Esophagus muscularis mucosa (tissue), 4 donors: ENCODE results near the gene PDCL2. TPM values are rescaled to one million over a fixed set of nuclear protein-coding genes. Genes with fewer than 3 reads are reported as not detected.

Source experiments
- DNase-seq: peaks from one replicate; pipeline ENCODE4 v3.0.0-alpha.2; 2017; ENCODE audit errors: extremely low spot score
- H3K27ac ChIP-seq, 4 donors: fragments of 200-600 bp; sonication (generic); replicated peaks in 1 of 4; 1 replicate in 3 of 4; 2 replicates in 1 of 4; pipeline ENCODE4 v1.5.1; 2016 to 2019; ENCODE audit warnings: mild to moderate bottlenecking in 1 of 4
- H3K27me3 ChIP-seq, 4 donors: fragments of 200-600 bp; sonication (generic); one replicate each; pipeline versions ENCODE4 v1.5.1 to v1.6.0; 2016 to 2019
- H3K36me3 ChIP-seq, 4 donors: fragments of 200-600 bp; sonication (generic); one replicate each; pipeline ENCODE4 v1.5.1; 2016 to 2019
- H3K4me1 ChIP-seq, 4 donors: fragments of 200-600 bp; sonication (generic); one replicate each; pipeline ENCODE4 v1.5.1; 2016 to 2019
- H3K4me3 ChIP-seq, 4 donors: fragments of 200-600 bp; sonication (generic); 1 replicate in 2 of 4; 2 replicates in 2 of 4; pipeline ENCODE4 v1.5.1; 2016 to 2019; ENCODE audit warnings: mild to moderate bottlenecking in 4 of 4, moderate library complexity in 1 of 4
- H3K9me3 ChIP-seq, 4 donors: fragments of 200-600 bp; sonication (generic); 1 replicate in 3 of 4; 2 replicates in 1 of 4; pipeline ENCODE4 v1.5.1; 2016 to 2019
- EP300 ChIP-seq: sonication (generic); formaldehyde crosslinking; IDR thresholded peaks from one replicate; pipeline ENCODE4 v1.6.1; 2017; ENCODE audit warnings: antibody characterized with exemption
- POLR2A ChIP-seq: fragments of 450-650 bp; IDR thresholded peaks from one replicate; pipeline ENCODE4 v1.6.1; 2017; ENCODE audit warnings: antibody characterized with exemption, moderate library complexity, mild to moderate bottlenecking, low read depth
- POLR2AphosphoS5 ChIP-seq, 2 donors: sonication (generic); formaldehyde crosslinking; IDR thresholded peaks; one replicate each; pipeline ENCODE4 v1.6.1; 2017; ENCODE audit warnings: antibody characterized with exemption in 2 of 2
- WGBS: methylation state at CpG from one replicate; pipeline ENCODE4 v1.1.5; 2018; 5-methylcytosine and 5-hydroxymethylcytosine counted together
- intact Hi-C: fragments of 100-400 bp; cut with DNase I; formaldehyde crosslinking; loops from one replicate; pipeline ENCODE4 v1.15.1; 2023
- total RNA-seq, 4 donors: library from RNA; depleted of rRNA; stranded (reverse); fragments of >200 nt; gene quantifications; one replicate each; pipeline versions ENCODE4 v1.1.0 to v1.2.1, GENCODE V29; 2016
- TF ChIP-seq, protein P1 (sequence below), 3 experiments: fragments of 200-600 bp in 2 of 3; fragments of 450-650 bp in 1 of 3; sonication (generic) in 2 of 3; IDR thresholded peaks; one replicate each; pipeline ENCODE4 v1.5.1; 2017 to 2019; ENCODE audit warnings: antibody characterized with exemption in 3 of 3, mild to moderate bottlenecking in 2 of 3, moderate library complexity in 1 of 3

PDCL2 gene
- total RNA-seq, 4 donors from 2014 or later, result not detected

DNA sequence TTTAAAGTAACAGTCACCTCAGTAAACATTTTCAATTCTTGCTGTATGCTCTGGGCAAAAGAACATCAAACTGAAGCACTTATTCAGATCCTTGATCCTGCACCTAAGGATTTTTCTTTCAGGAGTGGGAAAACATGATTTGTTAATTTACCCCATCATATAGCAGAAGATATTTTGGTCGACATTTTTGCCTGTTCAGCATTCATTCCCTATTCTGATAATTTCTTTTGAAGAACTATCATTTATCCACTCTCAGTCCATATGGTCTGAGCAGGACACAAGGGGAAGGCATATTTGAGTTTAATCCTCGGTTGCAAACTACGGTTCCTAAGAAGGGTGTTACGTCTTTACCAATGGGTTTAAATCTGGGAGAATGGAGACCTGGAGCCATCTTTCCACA lies 44.1 kb downstream of the PDCL2 start:
- H3K4me1 ChIP-seq, result peaks cover 8 to 30% (median 22%) of the 10 kb centered on the region in 4 donors
- intact Hi-C loops, result loop anchor here (5.0 kb wide), 4 partner anchors 106 to 304 kb away; partner anchors contain the start of genes EXOC1, SRD5A3 and TMEM165
- H3K36me3 ChIP-seq, result no peaks in the 10 kb centered on the region
- no peak for DNase-seq
- H3K4me3 ChIP-seq, result peak overlapping the region; percentile 92 to 100 (median 96)
- H3K27me3 ChIP-seq, result no peaks in the 10 kb centered on the region
- WGBS, result 66% methylated on average over 4 of the region's 4 CpGs
- no peaks in the 10 kb centered on the region for H3K9me3 ChIP-seq
- H3K27ac ChIP-seq, result peak overlapping the region; percentile 98 to 100 (median 98)
- no peak for TF ChIP-seq POLR2A

DNA sequence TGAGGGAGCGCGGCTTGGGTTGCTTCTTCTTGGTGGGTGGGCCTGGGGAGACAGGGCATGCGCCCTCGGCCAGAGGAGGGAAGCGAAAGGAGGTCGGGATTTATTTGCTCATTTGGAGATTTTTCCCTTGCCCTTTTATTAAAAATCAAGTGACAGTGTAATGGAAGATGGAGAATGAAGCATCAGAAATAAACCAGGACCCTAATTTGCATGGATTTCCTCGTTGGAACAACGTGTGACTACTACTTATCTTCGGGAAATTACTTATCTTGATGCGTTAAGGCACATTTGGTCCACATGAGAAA lies 44.6 kb downstream of the PDCL2 start:
- H3K27ac ChIP-seq, result peak overlapping the region; percentile 98 to 100 (median 98)
- intact Hi-C loops, result loop anchor here (5.0 kb wide), 4 partner anchors 105 to 305 kb away; partner anchors contain the start of genes EXOC1, SRD5A3 and TMEM165
- 0% methylated on average over 9 of the region's 10 CpGs for WGBS
- H3K4me3 ChIP-seq, result peak overlapping the region; percentile 92 to 100 (median 96)
- H3K36me3 ChIP-seq, result no peaks in the 10 kb centered on the region
- no peaks in the 10 kb centered on the region for H3K9me3 ChIP-seq
- DNase-seq, result no peak
- H3K27me3 ChIP-seq, result no peaks in the 10 kb centered on the region
- TF ChIP-seq POLR2AphosphoS5 (IDR thresholded peaks at IDR 0.05) (no peak), POLR2A (no peak), EP300 (no peak)
- TF ChIP-seq, protein P1, sequence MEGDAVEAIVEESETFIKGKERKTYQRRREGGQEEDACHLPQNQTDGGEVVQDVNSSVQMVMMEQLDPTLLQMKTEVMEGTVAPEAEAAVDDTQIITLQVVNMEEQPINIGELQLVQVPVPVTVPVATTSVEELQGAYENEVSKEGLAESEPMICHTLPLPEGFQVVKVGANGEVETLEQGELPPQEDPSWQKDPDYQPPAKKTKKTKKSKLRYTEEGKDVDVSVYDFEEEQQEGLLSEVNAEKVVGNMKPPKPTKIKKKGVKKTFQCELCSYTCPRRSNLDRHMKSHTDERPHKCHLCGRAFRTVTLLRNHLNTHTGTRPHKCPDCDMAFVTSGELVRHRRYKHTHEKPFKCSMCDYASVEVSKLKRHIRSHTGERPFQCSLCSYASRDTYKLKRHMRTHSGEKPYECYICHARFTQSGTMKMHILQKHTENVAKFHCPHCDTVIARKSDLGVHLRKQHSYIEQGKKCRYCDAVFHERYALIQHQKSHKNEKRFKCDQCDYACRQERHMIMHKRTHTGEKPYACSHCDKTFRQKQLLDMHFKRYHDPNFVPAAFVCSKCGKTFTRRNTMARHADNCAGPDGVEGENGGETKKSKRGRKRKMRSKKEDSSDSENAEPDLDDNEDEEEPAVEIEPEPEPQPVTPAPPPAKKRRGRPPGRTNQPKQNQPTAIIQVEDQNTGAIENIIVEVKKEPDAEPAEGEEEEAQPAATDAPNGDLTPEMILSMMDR (IDR thresholded peaks at IDR 0.05), result no peak
- H3K4me1 ChIP-seq, result peaks cover 8 to 34% (median 21%) of the 10 kb centered on the region in 4 donors

DNA sequence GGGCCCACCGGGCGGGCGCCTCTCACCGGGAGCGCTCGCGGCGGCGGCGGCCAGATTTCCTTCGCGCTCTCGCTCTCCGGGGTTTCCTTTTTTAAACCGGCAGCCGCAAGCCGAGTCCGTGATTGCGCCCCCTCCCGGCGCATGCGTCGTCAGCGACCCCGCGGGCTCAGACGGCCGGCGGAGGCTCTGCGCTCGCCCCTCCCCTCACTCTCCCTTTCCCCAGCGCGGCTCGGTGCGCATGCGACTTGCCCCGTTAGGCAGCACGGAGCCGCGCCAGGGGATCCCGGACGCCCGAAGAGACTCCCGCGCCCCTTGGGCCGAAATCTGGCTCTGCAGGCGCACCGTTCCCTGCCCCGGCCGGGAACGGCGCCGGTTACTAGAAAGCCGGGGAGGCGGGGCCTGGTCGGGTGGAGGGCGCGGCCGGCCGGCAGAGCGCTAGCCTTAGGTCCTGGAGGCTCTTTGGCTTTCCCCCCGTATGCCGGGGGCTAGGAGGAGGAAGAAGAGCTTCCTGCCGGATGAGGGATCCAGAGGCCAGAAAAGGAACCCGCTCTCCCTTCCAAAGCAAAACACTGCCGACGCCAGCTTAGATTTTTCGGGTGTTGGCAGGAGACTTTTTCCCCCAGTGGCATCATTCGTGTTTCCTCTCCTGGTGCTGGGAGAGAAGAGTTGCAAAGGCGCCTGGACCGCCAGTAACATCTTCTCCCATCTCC lies 45.1 kb downstream of the PDCL2 start, which contains the start of gene CLOCK:
Gene CLOCK, minus strand, starts transcription at position 154 of the 710 bp plus-strand sequence. CDS start 64,124 bp downstream, outside the sequence.
- H3K36me3 ChIP-seq, result no peaks in the 10 kb centered on the region
- 0% methylated on average over 38 of the region's 71 CpGs for WGBS
- TF ChIP-seq, protein P1 (IDR thresholded peaks at IDR 0.05), result peak in 2 of 3 experiments; percentile 36 to 56
- no peak for TF ChIP-seq EP300
- peak; percentile 66 to 86 for TF ChIP-seq POLR2AphosphoS5 (IDR thresholded peaks at IDR 0.05)
- peak; percentile 47 for TF ChIP-seq POLR2A
- no peaks in the 10 kb centered on the region for H3K9me3 ChIP-seq
- intact Hi-C loops, result loop anchor here (5.0 kb wide), 4 partner anchors 105 to 305 kb away; partner anchors contain the start of genes EXOC1, SRD5A3 and TMEM165
- H3K27me3 ChIP-seq, result no peaks in the 10 kb centered on the region
- peak within 1 kb of the TSS; percentile 98 to 100 (median 98) for H3K27ac ChIP-seq
- DNase-seq, result peak; percentile 96
- H3K4me3 ChIP-seq, result peak within 1 kb of the TSS; percentile 92 to 100 (median 96)
- peaks cover 8 to 34% (median 21%) of the 10 kb centered on the region in 4 donors for H3K4me1 ChIP-seq

DNA sequence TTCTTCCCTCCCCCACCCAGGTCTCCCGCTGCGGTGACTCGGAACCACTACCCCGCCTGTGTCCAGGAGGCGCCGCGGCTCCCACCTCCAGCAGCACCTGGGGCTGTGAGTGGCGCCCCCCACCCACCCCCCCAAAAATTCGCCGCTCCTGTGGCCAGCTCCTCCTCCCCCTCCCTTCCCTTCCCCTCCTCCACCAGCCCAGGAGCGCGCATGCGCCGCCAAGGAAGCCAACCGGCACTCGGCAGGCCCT lies 45.6 kb downstream of the PDCL2 start:
- Histone ChIP-seq H3K36me3 (no peaks in the 10 kb centered on the region), H3K4me1 (peaks cover 8 to 34% (median 21%) of the 10 kb centered on the region in 4 donors), H3K4me3 (peak overlapping the region; percentile 92 to 100 (median 96)), H3K9me3 (no peaks in the 10 kb centered on the region), H3K27ac (peak overlapping the region; percentile 98 to 100 (median 98)), H3K27me3 (no peaks in the 10 kb centered on the region)
- WGBS, result 0% methylated on average over 4 of the region's 16 CpGs
- intact Hi-C loops, result loop anchor here (5.0 kb wide), 4 partner anchors 104 to 306 kb away; partner anchors contain the start of genes EXOC1, SRD5A3 and TMEM165
- TF ChIP-seq EP300 (no peak), POLR2AphosphoS5 (IDR thresholded peaks at IDR 0.05) (no peak), POLR2A (no peak)
- TF ChIP-seq, protein P1 (IDR thresholded peaks at IDR 0.05), result no peak
- no peak for DNase-seq

DNA sequence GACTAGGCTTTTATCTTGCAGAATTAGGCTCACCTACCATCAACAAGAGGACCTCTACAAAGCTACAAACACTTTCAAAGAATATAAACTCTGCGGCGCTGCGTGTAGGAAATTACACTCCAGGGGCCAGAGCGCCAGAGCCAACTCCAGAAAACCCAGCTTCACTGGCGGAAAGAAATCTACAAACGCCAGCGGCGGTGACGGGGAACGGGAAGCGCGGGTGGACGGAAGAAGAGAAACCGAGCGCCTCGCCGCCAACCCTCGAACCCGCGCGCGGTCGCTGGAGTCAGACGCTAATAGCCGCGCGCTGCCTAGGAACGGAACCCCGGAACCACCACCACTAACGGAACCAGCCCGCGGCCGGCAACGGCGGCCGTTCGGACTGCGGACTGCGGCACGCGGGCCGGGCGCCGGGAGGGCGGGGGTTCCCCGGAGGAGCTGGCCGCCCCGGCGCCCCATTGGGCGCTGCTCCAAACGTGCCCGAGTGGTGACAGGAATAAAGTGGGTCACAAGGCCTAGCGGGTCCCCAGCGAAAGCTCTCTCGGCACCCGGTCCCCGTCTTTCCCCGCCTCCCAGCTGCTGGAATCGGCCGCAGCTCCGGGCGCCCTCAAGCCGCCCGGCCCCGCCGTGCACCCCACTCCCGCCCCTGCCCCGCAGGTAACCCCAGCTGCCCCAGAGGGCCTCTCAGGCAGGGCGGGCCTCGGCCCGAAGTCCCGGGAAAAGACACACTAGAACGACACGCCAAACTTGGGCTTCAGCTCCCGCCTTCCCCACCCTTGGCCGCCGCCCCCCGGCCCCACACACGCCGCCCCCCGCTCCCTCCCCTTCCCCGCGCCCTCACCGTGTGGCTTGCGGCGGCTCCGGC lies 46.2 kb downstream of the PDCL2 start:
- DNase-seq, result peak; percentile 92
- 1% methylated on average over 14 of the region's 87 CpGs for WGBS
- no peaks in the 10 kb centered on the region for H3K9me3 ChIP-seq
- H3K4me3 ChIP-seq, result peak overlapping the region; percentile 92 to 100 (median 96)
- peak overlapping the region; percentile 98 to 100 (median 98) for H3K27ac ChIP-seq
- no peaks in the 10 kb centered on the region for H3K36me3 ChIP-seq
- H3K4me1 ChIP-seq, result peaks cover 8 to 34% (median 21%) of the 10 kb centered on the region in 4 donors
- H3K27me3 ChIP-seq, result no peaks in the 10 kb centered on the region
- intact Hi-C loops, result loop anchor here (5.0 kb wide), 4 partner anchors 104 to 306 kb away; partner anchors contain the start of genes EXOC1, SRD5A3 and TMEM165
- no peak for TF ChIP-seq POLR2A
- no peak for TF ChIP-seq EP300
- TF ChIP-seq POLR2AphosphoS5 (IDR thresholded peaks at IDR 0.05), result peak; percentile 40 to 46
- TF ChIP-seq, protein P1 (IDR thresholded peaks at IDR 0.05), result no peak
